Mammary epithelial cell (primary cell): ENCODE measurements around the gene DPM2.

ENCODE experiments used
- CTCF ChIP-seq, 2 donors: IDR thresholded peaks in 1 of 2; conservative IDR thresholded peaks in 1 of 2; 2 replicates each; pipeline ENCODE4 v1.5.1; 2011 to 2012; ENCODE audit warnings: inconsistent platforms in 2 of 2, low read length in 2 of 2, mild to moderate bottlenecking in 2 of 2, control low read depth in 1 of 2, low read depth in 1 of 2; ENCODE audit not compliant: insufficient read depth in 1 of 2; ENCODE audit errors: extremely low read depth in 1 of 2
- EZH2 ChIP-seq: IDR thresholded peaks from 2 replicates; pipeline ENCODE4 v1.6.1; 2012; ENCODE audit warnings: low read length, inconsistent platforms, borderline replicate concordance

- no peak for TF ChIP-seq CTCF (conservative IDR thresholded peaks at IDR 0.05 in 1 of 2, IDR thresholded peaks at IDR 0.05 in 1 of 2; ENCODE audit: extremely low read depth in 1 of 2, insufficient read depth in 1 of 2, low read depth in 1 of 2, low read length in 2 of 2)
- TF ChIP-seq EZH2, result no peak
Observed at GRCh38 chr9:127973169-127974000, 35.7 kb upstream of the DPM2 start.
